RWPE1 (cell line): Measurements from ENCODE around the gene SLC35F5.

Source experiments
- CTCF ChIA-PET: fragments of 350-600 bp; sonication (Branson Sonifier 250); formaldehyde crosslinking; extraction: SDS; loops from one replicate; lab custom pipeline; 2021; lab: Yijun Ruan, JAX
- POLR2A ChIA-PET: fragments of 400-600 bp; formaldehyde crosslinking; extraction: SDS; loops from one replicate; lab custom pipeline; 2020; ENCODE audit warnings: antibody characterized with exemption; ENCODE audit not compliant: low non-redundant PET; lab: Yijun Ruan, JAX
- DNase-seq: peaks from one replicate; pipeline ENCODE4 v3.0.0; 2012; ENCODE audit warnings: low spot score
- H3K27ac ChIP-seq: fragments of 450-650 bp; 2 replicates; pipeline ENCODE4 v1.5.1; 2017
- TF ChIP-seq, protein P1 (sequence below): fragments of 450-650 bp; conservative IDR thresholded peaks from 2 replicates; pipeline ENCODE4 v1.5.1; 2017; ENCODE audit warnings: low read depth, mild to moderate bottlenecking

Gene SLC35F5

DNA sequence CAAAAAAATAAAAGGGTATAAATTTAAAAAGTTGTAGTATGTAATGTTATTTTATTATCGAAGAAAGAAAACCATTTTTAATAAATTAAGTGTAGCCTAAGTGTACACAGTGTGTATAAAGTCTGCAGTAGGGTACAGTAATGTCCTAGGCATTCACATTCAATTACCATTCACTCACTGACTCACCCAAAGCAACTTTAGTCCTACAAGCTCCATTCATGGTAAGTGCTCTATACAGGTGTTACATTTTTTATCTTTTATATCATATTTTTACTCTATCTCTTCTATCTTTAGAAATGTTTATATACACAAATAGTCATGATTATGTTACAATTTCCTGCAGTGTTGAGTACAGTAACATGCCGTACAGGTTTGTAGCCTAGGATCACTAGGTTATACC, 69.9 kb downstream of the SLC35F5 start:
- no peak overlapping the region for H3K27ac ChIP-seq
- CTCF ChIA-PET = no interaction called here
- no peak for DNase-seq
- POLR2A ChIA-PET = no interaction called here
- TF ChIP-seq, protein P1, sequence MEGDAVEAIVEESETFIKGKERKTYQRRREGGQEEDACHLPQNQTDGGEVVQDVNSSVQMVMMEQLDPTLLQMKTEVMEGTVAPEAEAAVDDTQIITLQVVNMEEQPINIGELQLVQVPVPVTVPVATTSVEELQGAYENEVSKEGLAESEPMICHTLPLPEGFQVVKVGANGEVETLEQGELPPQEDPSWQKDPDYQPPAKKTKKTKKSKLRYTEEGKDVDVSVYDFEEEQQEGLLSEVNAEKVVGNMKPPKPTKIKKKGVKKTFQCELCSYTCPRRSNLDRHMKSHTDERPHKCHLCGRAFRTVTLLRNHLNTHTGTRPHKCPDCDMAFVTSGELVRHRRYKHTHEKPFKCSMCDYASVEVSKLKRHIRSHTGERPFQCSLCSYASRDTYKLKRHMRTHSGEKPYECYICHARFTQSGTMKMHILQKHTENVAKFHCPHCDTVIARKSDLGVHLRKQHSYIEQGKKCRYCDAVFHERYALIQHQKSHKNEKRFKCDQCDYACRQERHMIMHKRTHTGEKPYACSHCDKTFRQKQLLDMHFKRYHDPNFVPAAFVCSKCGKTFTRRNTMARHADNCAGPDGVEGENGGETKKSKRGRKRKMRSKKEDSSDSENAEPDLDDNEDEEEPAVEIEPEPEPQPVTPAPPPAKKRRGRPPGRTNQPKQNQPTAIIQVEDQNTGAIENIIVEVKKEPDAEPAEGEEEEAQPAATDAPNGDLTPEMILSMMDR = no peak

DNA sequence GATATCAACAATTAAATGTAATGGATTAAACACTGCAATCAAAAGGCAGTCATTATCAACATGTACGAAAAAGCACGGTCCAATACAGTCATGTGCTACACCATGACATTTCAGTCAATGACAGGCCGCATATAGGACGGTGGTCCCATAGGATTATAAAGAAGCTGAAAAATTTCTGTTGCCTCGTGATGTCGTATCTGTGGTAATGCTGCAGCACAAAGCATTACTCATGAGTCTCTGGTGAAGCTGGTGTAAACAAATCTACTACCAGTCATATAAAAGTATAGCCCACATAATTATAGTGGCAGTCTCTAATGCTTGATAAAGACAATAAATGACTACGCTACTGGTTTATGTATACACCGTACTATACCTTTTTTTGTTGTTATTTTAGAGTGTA, 71.0 kb downstream of the SLC35F5 start:
- POLR2A ChIA-PET = no interaction called here

DNA sequence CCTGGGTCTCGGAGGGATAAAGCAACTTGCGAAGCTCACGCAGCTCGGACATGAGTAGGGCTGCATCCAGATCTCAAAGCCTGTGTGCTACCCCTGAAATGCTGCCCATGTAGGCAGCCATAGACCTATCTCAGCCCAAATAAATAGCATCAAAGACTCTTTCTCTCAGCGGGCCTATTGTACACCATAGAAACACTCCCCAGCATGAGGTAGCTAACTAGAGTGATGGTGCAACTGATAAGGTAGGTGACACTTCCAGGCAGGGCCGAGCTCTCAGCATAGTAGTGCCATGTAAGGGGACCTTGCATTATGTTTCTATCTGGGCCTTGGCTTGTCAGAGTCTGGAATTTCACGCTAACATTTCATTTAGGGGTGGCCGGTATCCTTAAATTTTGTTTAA, 77.0 kb downstream of the SLC35F5 start:
- ChIA-PET POLR2A (no interaction called here), CTCF (no interaction called here)
- no peak for DNase-seq
- no peak overlapping the region for H3K27ac ChIP-seq
- TF ChIP-seq, protein P1 = no peak

More for the DNA sequence above, 71.0 kb downstream of the SLC35F5 start:
- CTCF ChIA-PET = interaction anchor here (0.5 kb wide), 1 partner anchor 8 kb away, joined by 3 read pairs; no protein-coding TSS in a partner anchor
- no peak overlapping the region for H3K27ac ChIP-seq
- DNase-seq = no peak
- TF ChIP-seq, protein P1 = no peak

DNA sequence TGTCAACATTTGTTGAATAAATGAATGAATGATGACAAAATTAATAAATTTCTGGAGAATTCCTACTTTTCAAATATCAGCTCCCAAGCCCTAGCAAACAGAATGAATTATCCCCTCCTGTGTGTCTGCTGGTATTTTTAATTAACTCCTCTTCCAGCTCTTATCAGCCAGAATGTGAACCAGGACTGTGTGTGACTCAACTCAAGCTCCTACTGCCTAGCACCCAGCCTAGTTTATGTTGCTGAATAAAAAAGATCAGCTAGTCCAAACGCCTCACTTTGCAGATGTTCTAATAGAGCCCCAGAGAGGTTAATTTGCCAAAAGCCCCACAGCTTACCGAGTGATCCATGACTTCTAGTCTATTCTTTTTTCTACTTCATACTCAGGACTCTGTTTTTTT, 79.1 kb downstream of the SLC35F5 start:
- no peak overlapping the region for H3K27ac ChIP-seq
- DNase-seq = no peak
- POLR2A ChIA-PET = no interaction called here
- CTCF ChIA-PET = interaction anchor here (0.7 kb wide), 1 partner anchor 8 kb away, joined by 3 read pairs; no protein-coding TSS in a partner anchor
- TF ChIP-seq, protein P1 = no peak

DNA sequence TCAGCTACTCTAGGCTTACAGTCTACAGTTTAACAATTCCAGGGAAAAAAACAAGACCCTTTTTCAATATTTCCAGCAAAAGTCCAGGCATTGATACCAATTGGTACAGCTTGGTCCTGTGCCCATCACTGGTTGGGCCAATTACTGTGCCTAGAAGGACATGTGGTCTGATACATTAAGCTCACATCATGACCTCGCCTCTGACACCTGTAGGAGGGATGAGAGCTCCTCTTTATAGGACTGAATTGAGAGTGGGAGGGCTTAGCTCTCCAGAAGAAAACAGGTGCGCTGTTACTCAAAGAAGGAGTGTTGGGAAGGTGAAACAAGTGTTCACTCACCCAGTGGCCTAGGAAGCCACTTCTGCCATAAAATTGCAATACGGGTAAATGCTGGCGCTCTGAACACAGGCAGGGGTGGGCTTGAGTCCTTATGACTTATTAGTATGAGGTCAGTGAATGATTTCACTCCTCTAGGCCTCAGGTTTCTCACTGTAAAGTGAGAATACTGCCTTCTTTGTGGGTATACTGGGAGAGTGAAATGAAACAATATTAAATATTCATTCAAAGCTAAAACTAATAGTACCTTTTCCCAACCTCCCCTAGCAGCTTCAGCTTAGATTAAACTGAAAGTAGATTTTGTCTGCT, 79.7 kb downstream of the SLC35F5 start:
- TF ChIP-seq, protein P1 = no peak
- no peak overlapping the region for H3K27ac ChIP-seq
- POLR2A ChIA-PET = no interaction called here
- DNase-seq = no peak
- CTCF ChIA-PET = interaction anchor here (0.7 kb wide), 1 partner anchor 9 kb away, joined by 3 read pairs; no protein-coding TSS in a partner anchor

DNA sequence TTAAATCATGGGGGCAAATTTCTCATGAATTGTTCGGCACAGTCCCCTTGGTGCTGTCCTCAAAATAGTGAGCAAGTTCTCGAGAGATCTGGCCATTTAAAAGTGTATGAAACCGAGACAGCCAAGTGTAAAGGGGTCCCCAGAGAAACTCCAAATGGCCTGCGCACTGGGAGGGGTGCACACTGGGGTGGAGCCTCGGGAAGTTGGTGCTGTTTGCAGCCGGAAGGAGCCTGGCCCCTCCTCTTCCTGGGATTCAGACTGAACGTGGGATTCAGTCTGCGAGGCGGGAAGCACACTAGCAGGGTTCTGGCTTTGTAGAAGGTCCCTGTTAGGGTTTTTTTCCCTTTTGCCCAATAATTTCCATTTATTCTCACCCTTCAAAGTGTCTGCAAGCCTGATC, 80.6 kb downstream of the SLC35F5 start:
- POLR2A ChIA-PET = no interaction called here
- no peak overlapping the region for H3K27ac ChIP-seq
- no peak for DNase-seq
- TF ChIP-seq, protein P1 = no peak
- CTCF ChIA-PET = no interaction called here
